Testis (tissue), 2 donors: ENCODE data around the gene TMEM8B.
"Not testable (repeated sequence)": the region's sequence is repeated elsewhere in the genome, so short reads cannot be mapped to it uniquely, and the experiment has no call there.

ENCODE experiments used
- POLR2A ChIP-seq: fragments of 450-650 bp; IDR thresholded peaks from one replicate; pipeline ENCODE4 v1.6.1; 2017; ENCODE audit warnings: antibody characterized with exemption, mild to moderate bottlenecking, moderate library complexity
- TF ChIP-seq, protein P1 (sequence below), 3 experiments: fragments of 450-650 bp in 2 of 3; fragments of 200-600 bp in 1 of 3; sonication (generic) in 1 of 3; IDR thresholded peaks; one replicate each; pipeline ENCODE4 v1.5.1; 2016 to 2019; ENCODE audit warnings: antibody characterized with exemption in 3 of 3, mild to moderate bottlenecking in 2 of 3, moderate library complexity in 1 of 3

DNA sequence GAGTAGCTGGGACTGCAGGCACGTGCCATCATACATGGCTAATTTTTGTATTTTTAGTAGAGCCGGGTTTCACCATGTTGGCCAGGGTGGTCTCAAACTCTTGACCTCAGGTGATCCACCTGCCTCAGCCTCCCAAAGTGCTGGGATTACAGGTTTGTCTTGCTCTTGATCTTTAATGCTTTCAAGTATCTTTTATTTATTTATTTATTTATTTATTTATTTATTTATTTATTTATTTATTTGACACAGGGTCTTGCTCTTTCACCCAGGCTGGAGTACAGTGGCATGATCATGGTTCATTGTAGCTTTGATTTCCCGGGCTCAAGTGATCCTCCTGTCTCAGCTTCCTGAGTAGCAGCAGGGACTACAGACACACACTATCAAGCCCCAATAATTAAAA, 55.9 kb downstream of the TMEM8B start:
- TF ChIP-seq, protein P1, sequence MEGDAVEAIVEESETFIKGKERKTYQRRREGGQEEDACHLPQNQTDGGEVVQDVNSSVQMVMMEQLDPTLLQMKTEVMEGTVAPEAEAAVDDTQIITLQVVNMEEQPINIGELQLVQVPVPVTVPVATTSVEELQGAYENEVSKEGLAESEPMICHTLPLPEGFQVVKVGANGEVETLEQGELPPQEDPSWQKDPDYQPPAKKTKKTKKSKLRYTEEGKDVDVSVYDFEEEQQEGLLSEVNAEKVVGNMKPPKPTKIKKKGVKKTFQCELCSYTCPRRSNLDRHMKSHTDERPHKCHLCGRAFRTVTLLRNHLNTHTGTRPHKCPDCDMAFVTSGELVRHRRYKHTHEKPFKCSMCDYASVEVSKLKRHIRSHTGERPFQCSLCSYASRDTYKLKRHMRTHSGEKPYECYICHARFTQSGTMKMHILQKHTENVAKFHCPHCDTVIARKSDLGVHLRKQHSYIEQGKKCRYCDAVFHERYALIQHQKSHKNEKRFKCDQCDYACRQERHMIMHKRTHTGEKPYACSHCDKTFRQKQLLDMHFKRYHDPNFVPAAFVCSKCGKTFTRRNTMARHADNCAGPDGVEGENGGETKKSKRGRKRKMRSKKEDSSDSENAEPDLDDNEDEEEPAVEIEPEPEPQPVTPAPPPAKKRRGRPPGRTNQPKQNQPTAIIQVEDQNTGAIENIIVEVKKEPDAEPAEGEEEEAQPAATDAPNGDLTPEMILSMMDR (IDR thresholded peaks at IDR 0.05), result not testable (repeated sequence)
- TF ChIP-seq POLR2A, result not testable (repeated sequence)
